Muscle of leg (tissue), 16 donors: Measurements from ENCODE around the gene CNTRL. TPM values are rescaled to one million over a fixed set of nuclear protein-coding genes. Genes with fewer than 3 reads are reported as not detected.
"Not testable (repeated sequence)": the region's sequence is repeated elsewhere in the genome, so short reads cannot be mapped to it uniquely, and the experiment has no call there.

Experiments
- DNase-seq: peaks from one replicate; pipeline ENCODE4 v3.0.0; 2013
- H3K27ac ChIP-seq: one replicate; pipeline ENCODE4 v1.5.1; 2013; ENCODE audit warnings: mild to moderate bottlenecking, low read length, control low read depth
- H3K27me3 ChIP-seq: one replicate; pipeline ENCODE4 v1.6.1; 2013; ENCODE audit warnings: low read length; ENCODE audit not compliant: control insufficient read depth, insufficient read depth
- H3K36me3 ChIP-seq: one replicate; pipeline ENCODE4 v1.6.1; 2013; ENCODE audit warnings: low read length; ENCODE audit not compliant: control insufficient read depth, insufficient read depth
- H3K4me1 ChIP-seq: one replicate; pipeline ENCODE4 v1.6.1; 2013; ENCODE audit warnings: low read length; ENCODE audit not compliant: control insufficient read depth, insufficient read depth
- H3K4me3 ChIP-seq: one replicate; pipeline ENCODE4 v1.5.1; 2013; ENCODE audit warnings: low read length, control low read depth
- H3K9me3 ChIP-seq: replicated peaks from 2 replicates; pipeline ENCODE4 v1.6.1; 2013; ENCODE audit warnings: low read depth, low read length; ENCODE audit not compliant: control insufficient read depth
- WGBS: methylation state at CpG from one replicate; pipeline ENCODE4 v1.1.5; 2013; ENCODE audit warnings: missing lambda C conversion rate; ENCODE audit not compliant: insufficient coverage; 5-methylcytosine and 5-hydroxymethylcytosine counted together
- long read RNA-seq, 11 donors: transcript quantifications; one replicate each; lab custom pipeline, GENCODE V29; 2026
- polyA plus RNA-seq, 8 donors: library from polyadenylated mRNA; unstranded; fragments of 120-200 nt; gene quantifications; one replicate each; pipeline versions ENCODE4 v1.2.1 to v1.2.3, GENCODE V29; 2013; ENCODE audit warnings: inconsistent platforms in 1 of 8, low replicate concordance in 1 of 8; ENCODE audit not compliant: insufficient read length in 8 of 8, insufficient read depth in 1 of 8
- total RNA-seq: library from RNA; stranded (reverse); fragments of 120-200 nt; gene quantifications from one replicate; pipeline ENCODE4 v1.2.4, GENCODE V29; 2013

The CNTRL gene
- total RNA-seq = 15.9 TPM
- 10 to 100 TPM; 14.7 to 24.6 (median 17.7) TPM for polyA plus RNA-seq
- long read RNA-seq, donor 1 = 0 reads
- long read RNA-seq, donor 2 = 0 reads
- long read RNA-seq, donor 3 = 0 reads
- long read RNA-seq, donor 4 = 0 reads
- long read RNA-seq, donor 5 = 0 reads
- long read RNA-seq, donor 6, partial matches to known transcripts = 5 of 6 reads
- long read RNA-seq, donor 6, other reads (novel, unspliced or antisense) = 0 of 6 reads
- long read RNA-seq, donor 7 = 0 reads
- long read RNA-seq, donor 8 = 0 reads
- long read RNA-seq, donor 9 = 0 reads
- long read RNA-seq, donor 10 = 0 reads
- long read RNA-seq, donor 11 = 0 reads

DNA sequence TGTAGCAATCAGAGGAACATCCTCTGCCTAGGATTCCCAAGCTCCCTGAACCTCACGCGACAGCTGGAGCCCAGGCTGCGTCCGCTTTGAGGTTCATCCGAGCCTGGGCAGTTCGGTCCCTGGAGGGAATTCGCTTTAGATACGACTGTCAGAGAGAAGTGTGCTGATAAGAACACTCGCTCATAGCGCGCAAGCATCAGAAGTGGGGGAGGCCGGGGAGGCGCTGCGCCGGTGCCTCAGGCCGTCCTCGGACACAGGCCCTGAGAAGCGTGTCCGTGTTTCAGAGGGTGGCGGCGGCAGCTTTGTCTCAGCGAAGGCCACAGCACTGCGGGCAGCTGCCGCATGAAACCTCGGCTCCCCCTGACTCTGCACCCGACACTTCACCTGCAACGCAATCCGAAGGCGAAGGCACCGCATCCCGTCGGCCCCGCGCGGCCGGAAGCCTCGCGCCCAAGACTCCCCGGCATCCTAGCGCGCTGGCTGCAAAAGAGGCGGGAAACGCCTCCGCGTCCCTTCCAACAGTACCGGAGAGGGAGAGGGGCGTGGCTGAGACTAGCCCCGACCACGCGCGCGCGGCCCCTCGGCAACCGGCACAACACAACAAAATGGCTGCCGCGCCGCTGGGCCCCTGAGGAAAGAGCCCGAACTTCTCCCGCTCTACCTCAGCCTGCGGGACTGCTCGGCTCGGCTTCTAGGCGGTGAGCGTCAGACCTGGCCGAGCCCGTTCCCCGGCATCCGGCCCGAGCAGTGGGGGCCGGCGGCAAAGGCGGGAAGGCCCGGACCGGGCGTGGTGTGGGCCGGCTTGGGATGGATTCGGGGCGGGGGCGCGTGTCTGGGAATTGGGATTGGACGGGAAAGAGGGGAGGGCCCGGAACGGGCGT lies at the start of gene CNTRL:
TSS of gene CNTRL (plus strand) at position 586 of the 881 bp plus-strand sequence. CDS start 13,372 bp downstream, outside the sequence.
- peak; percentile 98 for DNase-seq
- H3K4me3 ChIP-seq = peak within 1 kb of the TSS; percentile 90
- H3K27ac ChIP-seq = peak within 1 kb of the TSS; percentile 96
- under 1% methylated on average over 85 of the region's 85 CpGs for WGBS
- H3K4me1 ChIP-seq = peaks cover 12% of the 10 kb centered on the region
- no peaks in the 10 kb centered on the region for H3K36me3 ChIP-seq
- H3K27me3 ChIP-seq = no peaks in the 10 kb centered on the region
- H3K9me3 ChIP-seq = no peaks in the 10 kb centered on the region

GRCh38 chr9:121026260-121026691 lies 48.5 kb upstream of the CNTRL start:
- Histone ChIP-seq H3K36me3 (peaks cover 4% of the 10 kb centered on the region), H3K4me1 (peaks cover 2% of the 10 kb centered on the region), H3K4me3 (no peak overlapping the region), H3K27ac (no peak overlapping the region), H3K9me3 (no peaks in the 10 kb centered on the region), H3K27me3 (no peaks in the 10 kb centered on the region)
- WGBS = 60% methylated on average over 1 of the region's 3 CpGs
- no peak for DNase-seq

GRCh38 chr9:121026768-121027167 lies 48.0 kb upstream of the CNTRL start:
- Histone ChIP-seq H3K27ac (no peak overlapping the region), H3K27me3 (no peaks in the 10 kb centered on the region), H3K9me3 (no peaks in the 10 kb centered on the region), H3K4me1 (peaks cover under 1% of the 10 kb centered on the region), H3K36me3 (peaks cover 4% of the 10 kb centered on the region), H3K4me3 (no peak overlapping the region)
- no peak for DNase-seq

DNA sequence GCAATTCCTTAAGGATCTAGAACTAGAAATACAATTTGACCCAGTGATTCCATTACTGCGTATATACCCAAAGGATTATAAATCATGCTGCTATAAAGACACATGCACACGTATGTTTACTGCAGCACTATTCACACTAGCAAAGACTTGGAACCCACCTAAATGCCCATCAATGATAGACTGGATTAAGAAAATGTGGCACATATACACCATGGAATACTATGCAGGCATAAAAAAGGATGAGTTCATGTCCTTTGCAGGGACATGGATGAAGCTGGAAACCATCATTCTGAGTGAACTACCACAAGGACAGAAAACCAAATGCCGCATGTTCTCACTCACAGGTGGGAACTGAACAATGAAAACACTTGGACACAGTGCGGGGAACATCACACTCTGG lies 46.5 kb upstream of the CNTRL start:
- not testable (repeated sequence) for H3K4me3 ChIP-seq, H3K27me3 ChIP-seq, H3K36me3 ChIP-seq, H3K9me3 ChIP-seq, DNase-seq, H3K27ac ChIP-seq, H3K4me1 ChIP-seq
- WGBS = no CpG with 5 or more reads among the region's 4 CpGs

- no CpG with 5 or more reads among the region's 1 CpG for WGBS
Observed at GRCh38 chr9:121029469-121029868, 45.3 kb upstream of the CNTRL start.

DNA sequence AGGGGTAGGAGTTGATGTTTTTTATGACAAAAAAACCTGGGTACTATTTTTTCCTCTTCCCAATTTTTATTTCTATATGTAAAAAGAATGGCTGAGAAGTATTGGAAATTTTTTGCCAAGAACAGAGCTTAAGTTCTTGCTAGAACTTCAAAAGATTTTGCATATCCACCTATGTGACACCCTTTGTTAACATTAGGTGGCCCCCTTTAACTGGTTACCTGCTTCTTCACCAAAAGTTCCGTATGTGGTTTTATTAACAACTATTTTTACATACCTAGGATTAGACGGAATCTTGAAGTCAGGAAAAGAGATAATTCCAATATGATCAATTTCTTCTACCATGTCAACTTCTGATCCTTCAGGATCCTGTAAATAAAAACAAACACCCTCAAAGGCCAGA lies 40.2 kb upstream of the CNTRL start:
- no peak overlapping the region for H3K27ac ChIP-seq
- no peak overlapping the region for H3K4me3 ChIP-seq
- no peaks in the 10 kb centered on the region for H3K27me3 ChIP-seq
- no peaks in the 10 kb centered on the region for H3K36me3 ChIP-seq
- no peaks in the 10 kb centered on the region for H3K9me3 ChIP-seq
- H3K4me1 ChIP-seq = peaks cover 3% of the 10 kb centered on the region
- WGBS = no CpG with 5 or more reads among the region's 2 CpGs
- DNase-seq = no peak

More at GRCh38 chr9:121029469-121029868, 45.3 kb upstream of the CNTRL start:
- H3K9me3 ChIP-seq = no peaks in the 10 kb centered on the region
- no peak overlapping the region for H3K4me3 ChIP-seq
- no peak overlapping the region for H3K27ac ChIP-seq
- no peaks in the 10 kb centered on the region for H3K4me1 ChIP-seq
- peaks cover 2% of the 10 kb centered on the region for H3K36me3 ChIP-seq
- no peak for DNase-seq
- no peaks in the 10 kb centered on the region for H3K27me3 ChIP-seq

- not testable (repeated sequence) for H3K4me1 ChIP-seq, H3K27ac ChIP-seq, DNase-seq, H3K27me3 ChIP-seq, H3K9me3 ChIP-seq, H3K36me3 ChIP-seq, H3K4me3 ChIP-seq
Observed at GRCh38 chr9:121035717-121036116, 39.0 kb upstream of the CNTRL start.

DNA sequence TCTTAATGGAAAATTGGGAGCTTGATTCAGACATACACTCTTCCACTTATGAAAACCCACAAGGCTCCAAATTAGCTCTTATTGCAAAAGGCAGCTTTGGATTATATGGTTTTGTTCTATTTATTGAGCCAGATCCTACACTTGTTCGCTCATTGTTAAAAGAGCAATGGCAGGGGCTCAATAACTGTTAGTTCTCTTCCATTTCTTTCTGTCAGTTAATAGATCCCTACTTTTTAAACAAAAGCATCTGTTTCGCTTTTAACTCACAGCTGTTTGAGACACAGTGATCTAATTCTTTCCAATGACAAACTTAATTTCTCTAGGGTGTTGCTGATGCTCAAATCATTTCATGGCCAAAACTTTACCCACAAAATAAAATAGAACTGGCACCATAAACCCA lies 36.4 kb upstream of the CNTRL start:
- peak; percentile 90 for DNase-seq
- no CpG with 5 or more reads among the region's 2 CpGs for WGBS
- no peak overlapping the region for H3K4me3 ChIP-seq
- peaks cover 3% of the 10 kb centered on the region for H3K4me1 ChIP-seq
- no peaks in the 10 kb centered on the region for H3K9me3 ChIP-seq
- H3K27ac ChIP-seq = peak overlapping the region; percentile 78
- no peaks in the 10 kb centered on the region for H3K27me3 ChIP-seq
- H3K36me3 ChIP-seq = no peaks in the 10 kb centered on the region

- no peak overlapping the region for H3K4me3 ChIP-seq
- no peaks in the 10 kb centered on the region for H3K36me3 ChIP-seq
- no peaks in the 10 kb centered on the region for H3K9me3 ChIP-seq
- H3K4me1 ChIP-seq = peaks cover 3% of the 10 kb centered on the region
- peak; percentile 73 for DNase-seq
- peak overlapping the region; percentile 78 for H3K27ac ChIP-seq
- H3K27me3 ChIP-seq = no peaks in the 10 kb centered on the region
Observed at GRCh38 chr9:121038804-121039203, 36.0 kb upstream of the CNTRL start.

- Histone ChIP-seq H3K36me3 (no peaks in the 10 kb centered on the region), H3K27me3 (no peaks in the 10 kb centered on the region), H3K4me1 (no peaks in the 10 kb centered on the region), H3K9me3 (no peaks in the 10 kb centered on the region), H3K27ac (no peak overlapping the region), H3K4me3 (no peak overlapping the region)
- WGBS = no CpG with 5 or more reads among the region's 2 CpGs
- no peak for DNase-seq
Observed at GRCh38 chr9:121048175-121048574, 26.6 kb upstream of the CNTRL start.
